Posterior cingulate gyrus (tissue), 11 donors: ENCODE data around the gene KLF13.

Experiments
- DNase-seq, 10 donors: peaks; one replicate each; pipeline versions ENCODE4 v3.0.0 to v3.0.0-alpha.2; 2020 to 2021; ENCODE audit warnings: mixed read lengths in 3 of 10
- intact Hi-C: fragments of 100-400 bp; cut with DNase I; formaldehyde crosslinking; loops from one replicate; pipeline ENCODE4 v1.15.1; 2023

KLF13 gene

GRCh38 chr15:31311735-31312619 is 14.7 kb upstream of the KLF13 start:
- intact Hi-C loops = no loop called here
- peak in 1 of 10 donors; percentile 55 for DNase-seq

DNA sequence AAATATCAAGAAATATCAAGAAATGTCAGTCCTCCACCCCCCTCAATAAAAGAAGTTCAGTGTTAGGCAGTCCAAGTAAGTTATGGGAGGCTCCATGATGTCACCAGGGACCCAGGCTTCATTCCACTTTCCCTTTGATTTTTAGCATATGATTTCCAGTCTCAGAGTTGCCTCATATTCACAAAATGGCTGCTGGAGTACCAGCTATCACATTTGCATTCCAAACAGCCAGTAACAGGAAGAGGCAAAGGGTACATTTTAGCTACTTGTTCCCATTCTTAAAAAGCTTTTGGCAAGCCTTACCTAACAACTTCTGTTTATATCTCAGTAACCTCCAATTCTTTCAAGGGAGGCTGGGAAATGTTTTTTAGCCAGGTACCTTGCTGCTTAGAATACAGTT is 13.4 kb upstream of the KLF13 start:
- intact Hi-C loops = no loop called here
- no peak for DNase-seq

DNA sequence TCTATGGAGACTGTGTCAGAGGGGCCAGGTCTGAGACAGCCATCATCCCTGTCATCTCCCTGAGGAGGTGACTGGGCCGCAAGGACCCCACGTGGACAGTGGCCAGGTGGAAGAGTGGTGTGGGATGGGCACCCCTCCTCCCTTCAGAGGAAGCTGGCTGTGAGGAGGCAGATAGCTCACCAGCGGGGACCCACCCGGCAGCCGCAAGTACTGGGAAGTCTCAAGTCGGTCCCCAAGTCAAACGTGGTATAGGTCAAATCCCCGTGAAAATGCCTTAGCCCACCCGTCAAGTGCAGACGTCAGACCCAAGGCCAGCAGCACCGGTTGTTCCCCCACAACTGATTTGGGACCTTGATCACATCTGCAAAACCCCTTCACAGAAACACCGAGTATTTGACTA is 12.3 kb upstream of the KLF13 start:
- intact Hi-C loops = no loop called here

GRCh38 chr15:31316135-31316795 is 10.4 kb upstream of the KLF13 start:
- intact Hi-C loops = no loop called here
- DNase-seq = peak in 2 of 10 donors; percentile 33 to 70

More for the DNA sequence above, 12.3 kb upstream of the KLF13 start:
- peak in 1 of 10 donors; percentile 66 for DNase-seq

- peak in 1 of 10 donors; percentile 2 for DNase-seq
Measured at GRCh38 chr15:31317017-31317416, 9.6 kb upstream of the KLF13 start.

GRCh38 chr15:31317421-31318327 is 9.0 kb upstream of the KLF13 start:
- DNase-seq = peak in 3 of 10 donors; percentile 27 to 73 (median 46)

More at GRCh38 chr15:31317017-31317416, 9.6 kb upstream of the KLF13 start:
- intact Hi-C loops = no loop called here

DNA sequence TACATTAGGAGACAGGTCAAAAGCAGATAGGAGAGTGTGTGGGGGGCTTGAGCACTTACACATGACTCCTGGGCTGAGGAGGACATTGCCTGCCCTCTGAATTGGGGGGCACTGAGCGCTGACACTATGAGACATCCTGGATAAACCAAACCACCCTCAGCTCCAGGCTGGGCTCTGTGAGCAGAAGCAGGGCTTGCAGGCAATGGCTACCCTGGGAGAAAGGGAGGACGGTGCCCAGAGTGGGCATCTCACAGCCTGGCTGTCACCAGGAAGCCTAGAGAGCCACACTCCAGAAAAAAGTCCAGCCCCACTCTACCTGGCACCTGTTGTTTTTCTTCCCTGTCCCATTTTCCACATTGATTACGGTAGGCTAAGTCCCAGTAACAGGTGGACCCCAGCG is 8.2 kb upstream of the KLF13 start:
- DNase-seq = peak in 3 of 10 donors; percentile 14 to 52 (median 35)
- intact Hi-C loops = no loop called here

More at GRCh38 chr15:31317421-31318327, 9.0 kb upstream of the KLF13 start:
- intact Hi-C loops = no loop called here

- intact Hi-C loops = loop anchor here (5.0 kb wide), 1 partner anchor 83 kb away; no protein-coding TSS in a partner anchor
- DNase-seq = peak in 1 of 10 donors; percentile 34
Measured at GRCh38 chr15:31320022-31320421, 6.6 kb upstream of the KLF13 start.

DNA sequence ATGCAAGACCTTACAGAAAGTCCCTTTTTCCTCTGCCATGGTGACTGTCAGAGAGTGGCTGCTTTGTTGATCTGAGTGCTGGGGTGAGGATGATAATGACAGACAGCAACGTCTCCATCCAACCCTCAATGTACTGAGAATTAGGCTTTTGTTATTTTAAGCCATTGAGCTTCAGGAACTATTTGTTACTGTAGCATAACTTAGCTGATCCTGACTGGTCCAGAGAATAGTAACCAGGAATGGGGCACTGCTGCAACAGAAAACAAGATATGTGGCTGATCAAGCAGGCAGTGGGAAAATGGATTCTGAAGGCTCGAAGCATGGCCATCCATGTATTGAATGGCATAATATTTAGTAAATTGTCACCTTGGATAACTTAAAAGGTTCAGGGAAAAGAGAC is 5.2 kb upstream of the KLF13 start:
- intact Hi-C loops = loop anchor here (5.0 kb wide), 1 partner anchor 84 kb away; no protein-coding TSS in a partner anchor
- DNase-seq = no peak

DNA sequence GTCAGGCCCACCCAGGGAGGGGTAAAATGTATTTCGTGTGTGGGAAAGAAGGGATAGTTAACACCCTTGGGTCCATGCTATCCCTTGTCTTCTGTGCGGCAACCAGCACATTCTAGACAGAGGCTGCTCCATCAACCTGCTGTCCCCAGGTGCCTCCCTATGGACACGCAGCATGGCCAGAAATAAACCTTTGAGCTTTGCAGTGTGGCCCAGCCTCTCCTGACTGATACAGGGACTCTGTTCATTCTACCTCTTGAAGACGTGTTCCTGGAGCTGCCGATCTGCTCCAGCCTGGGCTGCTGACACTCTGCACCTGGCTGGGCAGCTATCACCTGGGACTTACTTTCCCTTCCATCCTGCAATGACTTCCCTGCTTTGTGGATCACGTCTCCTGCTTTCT is 4.1 kb upstream of the KLF13 start:
- DNase-seq = peak in 3 of 10 donors; percentile 8 to 22 (median 14)
- intact Hi-C loops = loop anchor here (5.0 kb wide), 1 partner anchor 85 kb away; no protein-coding TSS in a partner anchor

DNA sequence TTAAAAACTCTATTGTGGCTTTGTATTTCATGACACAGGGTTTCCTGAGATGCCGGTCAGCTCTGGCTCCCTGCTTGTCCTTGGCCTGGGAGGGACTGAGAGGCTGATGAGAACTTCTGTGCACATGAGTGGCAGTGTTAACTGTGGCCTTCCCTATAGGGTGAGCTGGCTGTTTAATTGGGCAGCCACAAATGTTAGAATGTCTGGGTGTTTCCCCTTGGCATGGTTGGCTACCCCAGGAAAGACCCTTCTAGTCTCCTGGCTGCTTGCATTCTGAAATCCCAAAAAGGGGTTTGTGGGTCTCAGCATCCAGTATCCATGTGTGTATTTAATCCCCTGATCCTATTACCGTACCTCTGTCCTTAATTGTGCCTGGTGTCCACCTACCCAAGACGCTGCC is 3.0 kb upstream of the KLF13 start:
- peak in 2 of 10 donors; percentile 6 to 14 for DNase-seq
- intact Hi-C loops = loop anchor here (5.0 kb wide), 1 partner anchor 86 kb away; no protein-coding TSS in a partner anchor

GRCh38 chr15:31324186-31324585 is 2.4 kb upstream of the KLF13 start:
- intact Hi-C loops = loop anchor here (5.0 kb wide), 1 partner anchor 87 kb away; no protein-coding TSS in a partner anchor
- DNase-seq = no peak

GRCh38 chr15:31324806-31325594 is 1.6 kb upstream of the KLF13 start:
- DNase-seq = peak in 3 of 10 donors; percentile 22 to 68 (median 33)

GRCh38 chr15:31325595-31326155 is 960 bp upstream of the KLF13 start:
- intact Hi-C loops = loop anchor here (1.0 kb wide), 2 partner anchors 45 to 110 kb away; no protein-coding TSS in a partner anchor
- DNase-seq = peak; percentile 57 to 96 (median 74)

More at GRCh38 chr15:31324806-31325594, 1.6 kb upstream of the KLF13 start:
- intact Hi-C loops = loop anchor here (5.0 kb wide), 1 partner anchor 88 kb away; no protein-coding TSS in a partner anchor

DNA sequence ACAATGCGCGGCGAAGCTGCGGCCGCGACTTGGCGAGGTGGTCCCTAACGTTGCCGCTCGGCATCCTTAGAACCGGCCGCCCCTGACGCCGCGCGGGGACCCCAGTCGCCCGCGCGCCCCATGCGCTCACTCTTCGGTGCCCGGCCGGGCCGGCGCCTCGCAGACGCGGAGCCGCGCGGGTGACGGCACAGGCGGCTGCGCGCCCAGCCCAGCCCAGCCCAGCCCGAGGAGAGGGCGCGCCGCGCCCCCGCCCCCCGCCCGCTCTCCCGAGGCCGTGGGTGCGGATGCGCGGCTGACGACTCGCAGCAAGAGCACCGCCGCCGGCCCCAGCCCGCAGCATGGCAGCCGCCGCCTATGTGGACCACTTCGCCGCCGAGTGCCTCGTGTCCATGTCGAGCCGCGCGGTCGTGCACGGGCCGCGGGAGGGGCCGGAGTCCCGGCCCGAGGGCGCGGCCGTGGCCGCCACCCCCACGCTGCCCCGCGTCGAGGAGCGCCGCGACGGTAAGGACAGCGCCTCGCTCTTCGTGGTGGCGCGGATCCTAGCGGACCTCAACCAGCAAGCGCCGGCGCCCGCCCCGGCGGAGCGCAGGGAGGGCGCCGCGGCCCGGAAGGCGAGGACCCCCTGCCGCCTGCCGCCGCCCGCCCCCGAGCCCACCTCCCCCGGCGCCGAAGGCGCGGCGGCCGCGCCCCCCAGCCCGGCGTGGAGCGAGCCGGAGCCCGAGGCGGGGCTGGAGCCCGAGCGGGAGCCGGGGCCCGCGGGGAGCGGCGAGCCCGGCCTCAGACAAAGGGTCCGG is 437 bp downstream of the KLF13 start:
- peak in 9 of 10 donors; percentile 45 to 94 (median 62) for DNase-seq
- intact Hi-C loops = loop anchor here (1.0 kb wide), 2 partner anchors 47 to 112 kb away; no protein-coding TSS in a partner anchor

- DNase-seq = peak in 5 of 10 donors; percentile 41 to 92 (median 72)
- intact Hi-C loops = no loop called here
Measured at GRCh38 chr15:31327669-31328427, 1.2 kb downstream of the KLF13 start.

DNA sequence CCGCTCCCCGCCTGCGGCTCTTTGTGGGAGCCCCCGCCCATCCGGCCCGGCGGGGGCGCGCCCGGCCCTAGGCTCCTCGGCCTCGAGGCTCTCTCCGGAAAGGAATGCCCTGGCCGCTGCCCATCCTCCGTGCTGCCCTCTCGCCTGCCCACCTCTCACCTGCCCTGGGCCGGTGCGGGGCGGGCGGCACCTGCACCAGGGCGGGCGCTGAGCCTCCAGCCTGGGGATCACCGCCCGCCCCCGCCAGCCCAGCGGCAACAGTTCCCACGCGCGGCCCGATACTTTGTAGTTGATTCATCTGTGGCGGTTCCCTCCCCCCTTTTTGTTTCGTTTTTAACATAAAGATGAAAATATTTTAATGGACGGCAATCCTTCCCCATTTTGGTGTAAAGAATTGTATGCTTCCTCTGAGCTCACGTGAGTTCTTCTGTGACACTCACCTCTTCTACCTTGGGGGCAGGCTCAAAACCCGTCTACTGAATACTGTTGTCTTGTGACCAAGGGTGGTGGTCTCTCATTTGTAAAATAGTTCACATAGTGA is 1.9 kb downstream of the KLF13 start:
- DNase-seq = peak in 4 of 10 donors; percentile 53 to 83 (median 74)
- intact Hi-C loops = no loop called here
